Heart left ventricle (tissue), 13 donors: Measurements from ENCODE around the gene AP2S1.

Experiments used
- POLR2A ChIP-seq, 2 donors: fragments of 450-650 bp; IDR thresholded peaks; one replicate each; pipeline ENCODE4 v1.6.1; 2017; ENCODE audit warnings: antibody characterized with exemption in 2 of 2, mild to moderate bottlenecking in 2 of 2, moderate library complexity in 2 of 2
- TF ChIP-seq, protein P1 (sequence below), 12 donors: fragments of 200-600 bp; sonication (generic) in 4 of 12; IDR thresholded peaks; one replicate each; pipeline versions ENCODE4 v1.5.0 to v1.8.0; 2018 to 2022; ENCODE audit warnings: antibody characterized with exemption in 12 of 12, mild to moderate bottlenecking in 5 of 12
- donor health status: ischemic (EF 13 %, LVEDD 7.1; RV severe dilation, severe dysfunction).
- donor health status: DM: no; HTN: yes; CAD: no.
- donor health status: DM: no; HTN: no; CAD: no.
- donor health status: ischemic (EF 25% LVEDD 6.9; RV normal size, moderate dysfunction).
- donor health status: ischemic (EF 25% LVEDD 5.7; RV mildly dilated, moderate dysfunction).
- donor health status: ischemic (EF 35%, LVEDD 5.7; RV mildly dilated, moderate dysfunction).
- donor health status: nonischemic (EF 11% LVEDD 7.7; RV severe dilation, severe dysfunction).
- donor health status: DM: yes; HTN: yes; CAD: no.
- donor health status: PGD.
- donor health status: ischemic (EF 29% LVEDD 5.4; RV normal size, mild dysfunction).
- donor health status: nonischemic (EF 23%, LVEDD 6.1; RV moderate dilation, normal function).

DNA sequence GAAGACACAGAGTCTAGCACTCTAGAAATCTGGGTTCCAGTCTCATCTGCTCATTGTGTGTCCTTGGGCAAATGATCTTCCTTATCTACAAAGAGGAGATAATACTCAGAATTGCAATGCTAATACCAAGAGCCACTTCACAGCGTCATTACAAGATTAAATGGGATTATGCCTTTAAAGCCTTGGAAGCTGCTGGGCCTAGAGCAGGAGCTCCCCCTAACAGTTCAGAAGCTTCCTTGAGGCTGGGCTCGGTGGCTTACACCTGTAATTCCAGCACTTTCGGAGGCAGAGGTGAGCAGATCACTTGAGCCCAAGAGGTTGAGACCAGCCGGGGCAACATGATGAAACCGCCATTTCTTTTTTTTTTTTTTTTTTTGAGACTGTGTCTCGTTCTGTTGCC, 27.6 kb downstream of the AP2S1 start:
- TF ChIP-seq, protein P1, sequence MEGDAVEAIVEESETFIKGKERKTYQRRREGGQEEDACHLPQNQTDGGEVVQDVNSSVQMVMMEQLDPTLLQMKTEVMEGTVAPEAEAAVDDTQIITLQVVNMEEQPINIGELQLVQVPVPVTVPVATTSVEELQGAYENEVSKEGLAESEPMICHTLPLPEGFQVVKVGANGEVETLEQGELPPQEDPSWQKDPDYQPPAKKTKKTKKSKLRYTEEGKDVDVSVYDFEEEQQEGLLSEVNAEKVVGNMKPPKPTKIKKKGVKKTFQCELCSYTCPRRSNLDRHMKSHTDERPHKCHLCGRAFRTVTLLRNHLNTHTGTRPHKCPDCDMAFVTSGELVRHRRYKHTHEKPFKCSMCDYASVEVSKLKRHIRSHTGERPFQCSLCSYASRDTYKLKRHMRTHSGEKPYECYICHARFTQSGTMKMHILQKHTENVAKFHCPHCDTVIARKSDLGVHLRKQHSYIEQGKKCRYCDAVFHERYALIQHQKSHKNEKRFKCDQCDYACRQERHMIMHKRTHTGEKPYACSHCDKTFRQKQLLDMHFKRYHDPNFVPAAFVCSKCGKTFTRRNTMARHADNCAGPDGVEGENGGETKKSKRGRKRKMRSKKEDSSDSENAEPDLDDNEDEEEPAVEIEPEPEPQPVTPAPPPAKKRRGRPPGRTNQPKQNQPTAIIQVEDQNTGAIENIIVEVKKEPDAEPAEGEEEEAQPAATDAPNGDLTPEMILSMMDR (IDR thresholded peaks at IDR 0.05): no peak
- TF ChIP-seq POLR2A (IDR thresholded peaks at IDR 0.05): no peak
